ENCODE results near the gene LMTK2. TPM values are rescaled to one million over a fixed set of nuclear protein-coding genes. Genes with fewer than 3 reads are reported as not detected.

LMTK2 gene
- total RNA-seq, 1 experiment from 2014 or later, result 37.1 TPM

DNA sequence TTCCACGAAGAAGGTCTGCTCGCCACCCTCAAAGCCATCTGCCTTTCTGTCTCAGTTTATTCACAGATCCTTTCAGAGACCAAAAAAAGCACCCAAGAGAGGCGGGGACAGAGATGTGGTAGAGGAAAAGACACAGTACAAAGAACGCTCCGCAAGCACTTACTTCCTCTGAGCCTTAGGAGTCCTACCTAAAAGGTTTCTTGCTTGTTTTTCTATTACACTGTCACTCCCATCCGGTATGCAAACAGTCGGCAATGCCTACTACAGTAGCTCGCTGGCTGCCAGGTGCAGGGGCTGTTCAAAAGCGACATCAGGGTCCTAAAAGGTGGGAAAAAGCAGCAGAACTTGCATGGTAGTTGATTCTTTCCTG lies 144.6 kb downstream of the LMTK2 start:
- BruUV-seq (replicated peaks), result no TSS peak
- no peak for DNase-seq
- Histone ChIP-seq H2AFZ (peak overlapping the region; percentile 98), H3K36me3 (ENCODE audit: low read depth) (no peaks in the 10 kb centered on the region), H4K20me1 (ENCODE audit: insufficient read depth) (no peaks in the 10 kb centered on the region), H3K27ac (peak overlapping the region; percentile 71), H3K9me3 (ENCODE audit: insufficient read depth, low read depth) (no peaks in the 10 kb centered on the region), H3K27me3 (ENCODE audit: insufficient read depth, low read depth) (no peaks in the 10 kb centered on the region), H3K4me2 (peak overlapping the region; percentile 92), H3F3A (ENCODE audit: insufficient read depth, low read depth) (peaks cover 23% of the 10 kb centered on the region), H3K4me1 (replicated peaks; ENCODE audit: insufficient read depth) (peaks cover 25% of the 10 kb centered on the region), H3K9me2 (ENCODE audit: insufficient read depth) (no peaks in the 10 kb centered on the region), H3K4me3 (peak overlapping the region; percentile 100), H3K79me2 (ENCODE audit: low read depth) (peaks cover 41% of the 10 kb centered on the region)
- TF ChIP-seq EZH2 (IDR thresholded peaks at IDR 0.05; ENCODE audit: low read depth), result no peak
- TF ChIP-seq, protein P1, sequence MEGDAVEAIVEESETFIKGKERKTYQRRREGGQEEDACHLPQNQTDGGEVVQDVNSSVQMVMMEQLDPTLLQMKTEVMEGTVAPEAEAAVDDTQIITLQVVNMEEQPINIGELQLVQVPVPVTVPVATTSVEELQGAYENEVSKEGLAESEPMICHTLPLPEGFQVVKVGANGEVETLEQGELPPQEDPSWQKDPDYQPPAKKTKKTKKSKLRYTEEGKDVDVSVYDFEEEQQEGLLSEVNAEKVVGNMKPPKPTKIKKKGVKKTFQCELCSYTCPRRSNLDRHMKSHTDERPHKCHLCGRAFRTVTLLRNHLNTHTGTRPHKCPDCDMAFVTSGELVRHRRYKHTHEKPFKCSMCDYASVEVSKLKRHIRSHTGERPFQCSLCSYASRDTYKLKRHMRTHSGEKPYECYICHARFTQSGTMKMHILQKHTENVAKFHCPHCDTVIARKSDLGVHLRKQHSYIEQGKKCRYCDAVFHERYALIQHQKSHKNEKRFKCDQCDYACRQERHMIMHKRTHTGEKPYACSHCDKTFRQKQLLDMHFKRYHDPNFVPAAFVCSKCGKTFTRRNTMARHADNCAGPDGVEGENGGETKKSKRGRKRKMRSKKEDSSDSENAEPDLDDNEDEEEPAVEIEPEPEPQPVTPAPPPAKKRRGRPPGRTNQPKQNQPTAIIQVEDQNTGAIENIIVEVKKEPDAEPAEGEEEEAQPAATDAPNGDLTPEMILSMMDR (conservative IDR thresholded peaks at IDR 0.05), result 0 out of 2 replicates have a peak, but pooled peaks have one; percentile 14
- POLR2A ChIA-PET (ENCODE audit: unreplicated experiment), result no interaction called here
- CTCF ChIA-PET, result interaction anchor here (0.6 to 0.7 kb wide), 2 partner anchors 17 to 402 kb away, joined by 3 read pairs; no protein-coding TSS in a partner anchor
- intact Hi-C loops (cut with micrococcal nuclease; ENCODE audit: unreplicated experiment), result loop anchor here (1.0 kb wide), 1 partner anchor 33 kb away; no protein-coding TSS in a partner anchor

GRCh38 chr7:98251601-98252424 lies 145.2 kb downstream of the LMTK2 start, which contains the start of gene TECPR1:
Gene TECPR1, minus strand, starts transcription at chr7:98252232. Its CDS starts 6,086 bp downstream, at chr7:98246146.
- CTCF ChIA-PET, result interaction anchor here (0.6 kb wide), 1 partner anchor 402 kb away, joined by 3 read pairs; no protein-coding TSS in a partner anchor
- Histone ChIP-seq H3K79me2 (ENCODE audit: low read depth) (peaks cover 41% of the 10 kb centered on the region), H4K20me1 (ENCODE audit: insufficient read depth) (no peaks in the 10 kb centered on the region), H2AFZ (peak within 1 kb of the TSS; percentile 98), H3K4me2 (peak within 1 kb of the TSS; percentile 92), H3K4me3 (peak within 1 kb of the TSS; percentile 100), H3K9me3 (ENCODE audit: insufficient read depth, low read depth) (no peaks in the 10 kb centered on the region), H3K27me3 (ENCODE audit: insufficient read depth, low read depth) (no peaks in the 10 kb centered on the region), H3K4me1 (replicated peaks; ENCODE audit: insufficient read depth) (peaks cover 25% of the 10 kb centered on the region), H3F3A (ENCODE audit: insufficient read depth, low read depth) (peaks cover 23% of the 10 kb centered on the region), H3K36me3 (ENCODE audit: low read depth) (no peaks in the 10 kb centered on the region), H3K9me2 (ENCODE audit: insufficient read depth) (no peaks in the 10 kb centered on the region), H3K27ac (peak within 1 kb of the TSS; percentile 71)
- BruUV-seq (replicated peaks), result no TSS peak
- POLR2A ChIA-PET (ENCODE audit: unreplicated experiment), result interaction anchor here (0.5 kb wide), 1 partner anchor 1081 kb away, joined by 11 read pairs; no protein-coding TSS in a partner anchor
- intact Hi-C loops (cut with micrococcal nuclease; ENCODE audit: unreplicated experiment), result loop anchor here (1.0 kb wide), 1 partner anchor 32 kb away; no protein-coding TSS in a partner anchor
- peak; percentile 87 to 99 for DNase-seq
- TF ChIP-seq EZH2 (IDR thresholded peaks at IDR 0.05; ENCODE audit: low read depth), result no peak
- TF ChIP-seq, protein P1 (conservative IDR thresholded peaks at IDR 0.05), result no peak

GRCh38 chr7:98252425-98253054 lies 145.9 kb downstream of the LMTK2 start:
- Histone ChIP-seq H3K9me3 (ENCODE audit: insufficient read depth, low read depth) (no peaks in the 10 kb centered on the region), H3K27me3 (ENCODE audit: insufficient read depth, low read depth) (no peaks in the 10 kb centered on the region), H3K4me3 (peak overlapping the region; percentile 100), H3K4me2 (peak overlapping the region; percentile 92), H4K20me1 (ENCODE audit: insufficient read depth) (no peaks in the 10 kb centered on the region), H3K36me3 (ENCODE audit: low read depth) (no peaks in the 10 kb centered on the region), H3F3A (ENCODE audit: insufficient read depth, low read depth) (peaks cover 23% of the 10 kb centered on the region), H3K27ac (no peak overlapping the region), H3K9me2 (ENCODE audit: insufficient read depth) (no peaks in the 10 kb centered on the region), H3K4me1 (replicated peaks; ENCODE audit: insufficient read depth) (peaks cover 25% of the 10 kb centered on the region), H3K79me2 (ENCODE audit: low read depth) (peaks cover 41% of the 10 kb centered on the region), H2AFZ (peak overlapping the region; percentile 98)
- POLR2A ChIA-PET (ENCODE audit: unreplicated experiment), result no interaction called here
- peak in 1 of 2 experiments; percentile 40 for DNase-seq
- TF ChIP-seq EZH2 (IDR thresholded peaks at IDR 0.05; ENCODE audit: low read depth), result no peak
- TF ChIP-seq, protein P1 (conservative IDR thresholded peaks at IDR 0.05), result no peak
- intact Hi-C loops (cut with micrococcal nuclease; ENCODE audit: unreplicated experiment), result no loop called here
- BruUV-seq (replicated peaks), result TSS peak; percentile 58
- CTCF ChIA-PET, result interaction anchor here (0.6 kb wide), 1 partner anchor 88 kb away, joined by 5 read pairs; no protein-coding TSS in a partner anchor

All from PC-9 (cell line).